Breast epithelium (tissue), 4 donors: ENCODE results near the gene OPCML. TPM values are rescaled to one million over a fixed set of nuclear protein-coding genes. Genes with fewer than 3 reads are reported as not detected.

ENCODE experiments used
- DNase-seq, 2 donors: peaks; one replicate each; pipeline ENCODE4 v3.0.0-alpha.2; 2019; ENCODE audit warnings: low spot score in 2 of 2
- H3K27ac ChIP-seq, 2 donors: fragments of 200-600 bp; sonication (generic) in 1 of 2; one replicate each; pipeline ENCODE4 v1.5.1; 2016 to 2019; ENCODE audit warnings: mild to moderate bottlenecking in 1 of 2
- H3K27me3 ChIP-seq, 2 donors: fragments of 200-600 bp; sonication (generic) in 1 of 2; one replicate each; pipeline versions ENCODE4 v1.5.1 to v1.6.0; 2017 to 2019; ENCODE audit warnings: control low read depth in 1 of 2, mild to moderate bottlenecking in 1 of 2
- H3K36me3 ChIP-seq: fragments of 200-600 bp; one replicate; pipeline ENCODE4 v1.5.1; 2019
- H3K4me1 ChIP-seq, 2 donors: fragments of 200-600 bp; sonication (generic); one replicate each; pipeline ENCODE4 v1.5.1; 2016 to 2019; ENCODE audit warnings: control low read depth in 1 of 2
- H3K4me3 ChIP-seq, 3 donors: fragments of 200-600 bp; sonication (generic); 1 replicate in 2 of 3; 2 replicates in 1 of 3; pipeline ENCODE4 v1.5.1; 2016 to 2019; ENCODE audit warnings: mild to moderate bottlenecking in 3 of 3, moderate library complexity in 2 of 3
- H3K9me3 ChIP-seq, 2 donors: fragments of 200-600 bp; sonication (generic) in 1 of 2; one replicate each; pipeline ENCODE4 v1.5.1; 2016 to 2019; ENCODE audit warnings: control low read depth in 1 of 2
- POLR2A ChIP-seq: fragments of 450-650 bp; IDR thresholded peaks from one replicate; pipeline ENCODE4 v1.6.1; 2016; ENCODE audit warnings: antibody characterized with exemption, mild to moderate bottlenecking, moderate library complexity
- POLR2AphosphoS5 ChIP-seq, 3 donors: sonication (generic); formaldehyde crosslinking; IDR thresholded peaks; one replicate each; pipeline ENCODE4 v1.6.1; 2017; ENCODE audit warnings: antibody characterized with exemption in 3 of 3
- intact Hi-C: fragments of 100-400 bp; cut with DNase I; formaldehyde crosslinking; loops from one replicate; pipeline ENCODE4 v1.15.1; 2023; ENCODE audit warnings: low total_unique reads
- total RNA-seq, 3 donors: library from RNA; depleted of rRNA; stranded (reverse); fragments of >200 nt; gene quantifications; one replicate each; pipeline ENCODE4 v1.1.0, GENCODE V29; 2016
- TF ChIP-seq, protein P1 (sequence below), 3 donors: fragments of 450-650 bp; IDR thresholded peaks; one replicate each; pipeline ENCODE4 v1.5.1; 2016 to 2017; ENCODE audit warnings: antibody characterized with exemption in 3 of 3, mild to moderate bottlenecking in 3 of 3, moderate library complexity in 3 of 3

Gene OPCML
- total RNA-seq, 3 donors from 2014 or later, result not detected

DNA sequence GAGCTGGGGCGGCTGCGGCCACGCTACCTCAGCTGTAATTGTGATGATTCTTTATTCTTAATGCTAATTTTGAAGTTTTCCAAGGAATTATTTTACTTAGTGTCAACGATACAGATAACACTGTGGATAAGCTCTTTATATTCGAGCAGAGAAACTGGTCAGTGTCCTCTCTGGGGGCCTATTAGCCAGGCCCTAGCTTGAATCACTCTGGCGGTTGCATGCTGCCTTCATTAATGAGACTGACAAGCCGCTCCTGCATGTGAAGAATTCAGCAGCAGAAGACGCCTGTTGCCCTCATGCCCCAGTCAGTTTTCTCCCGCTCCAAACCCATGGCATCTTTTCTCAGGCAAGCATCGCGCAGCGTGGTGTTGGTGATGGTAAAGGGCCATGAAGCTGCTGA lies 851.7 kb downstream of the OPCML start:
- intact Hi-C loops, result no loop called here
- no peak for DNase-seq
- Histone ChIP-seq H3K4me3 (no peak overlapping the region), H3K27ac (no peak overlapping the region), H3K4me1 (no peaks in the 10 kb centered on the region), H3K9me3 (peaks cover 0 to 34% of the 10 kb centered on the region in 2 donors), H3K36me3 (no peaks in the 10 kb centered on the region), H3K27me3 (no peaks in the 10 kb centered on the region)
- no peak for TF ChIP-seq POLR2AphosphoS5 (IDR thresholded peaks at IDR 0.05)
- TF ChIP-seq, protein P1, sequence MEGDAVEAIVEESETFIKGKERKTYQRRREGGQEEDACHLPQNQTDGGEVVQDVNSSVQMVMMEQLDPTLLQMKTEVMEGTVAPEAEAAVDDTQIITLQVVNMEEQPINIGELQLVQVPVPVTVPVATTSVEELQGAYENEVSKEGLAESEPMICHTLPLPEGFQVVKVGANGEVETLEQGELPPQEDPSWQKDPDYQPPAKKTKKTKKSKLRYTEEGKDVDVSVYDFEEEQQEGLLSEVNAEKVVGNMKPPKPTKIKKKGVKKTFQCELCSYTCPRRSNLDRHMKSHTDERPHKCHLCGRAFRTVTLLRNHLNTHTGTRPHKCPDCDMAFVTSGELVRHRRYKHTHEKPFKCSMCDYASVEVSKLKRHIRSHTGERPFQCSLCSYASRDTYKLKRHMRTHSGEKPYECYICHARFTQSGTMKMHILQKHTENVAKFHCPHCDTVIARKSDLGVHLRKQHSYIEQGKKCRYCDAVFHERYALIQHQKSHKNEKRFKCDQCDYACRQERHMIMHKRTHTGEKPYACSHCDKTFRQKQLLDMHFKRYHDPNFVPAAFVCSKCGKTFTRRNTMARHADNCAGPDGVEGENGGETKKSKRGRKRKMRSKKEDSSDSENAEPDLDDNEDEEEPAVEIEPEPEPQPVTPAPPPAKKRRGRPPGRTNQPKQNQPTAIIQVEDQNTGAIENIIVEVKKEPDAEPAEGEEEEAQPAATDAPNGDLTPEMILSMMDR (IDR thresholded peaks at IDR 0.05), result no peak
- no peak for TF ChIP-seq POLR2A

GRCh38 chr11:132674151-132674550 lies 858.1 kb downstream of the OPCML start:
- no peak overlapping the region for H3K27ac ChIP-seq
- H3K9me3 ChIP-seq, result peaks cover 0 to 10% of the 10 kb centered on the region in 2 donors
- H3K4me3 ChIP-seq, result no peak overlapping the region
- no peaks in the 10 kb centered on the region for H3K27me3 ChIP-seq
- TF ChIP-seq, protein P1 (IDR thresholded peaks at IDR 0.05), result no peak
- TF ChIP-seq POLR2AphosphoS5 (IDR thresholded peaks at IDR 0.05) (peak in 1 of 3 donors; percentile 45), POLR2A (no peak)
- no peak for DNase-seq
- H3K4me1 ChIP-seq, result no peaks in the 10 kb centered on the region
- H3K36me3 ChIP-seq, result no peaks in the 10 kb centered on the region
- intact Hi-C loops, result no loop called here

GRCh38 chr11:132671851-132672370 lies 860.4 kb downstream of the OPCML start:
- intact Hi-C loops, result no loop called here
- H3K27me3 ChIP-seq, result no peaks in the 10 kb centered on the region
- DNase-seq, result no peak

GRCh38 chr11:132670921-132671675 lies 861.2 kb downstream of the OPCML start:
- Histone ChIP-seq H3K9me3 (no peaks in the 10 kb centered on the region), H3K27ac (no peak overlapping the region), H3K4me3 (no peak overlapping the region), H3K4me1 (no peaks in the 10 kb centered on the region), H3K27me3 (no peaks in the 10 kb centered on the region), H3K36me3 (no peaks in the 10 kb centered on the region)
- no peak for TF ChIP-seq POLR2AphosphoS5 (IDR thresholded peaks at IDR 0.05)
- TF ChIP-seq, protein P1 (IDR thresholded peaks at IDR 0.05), result no peak
- no peak for TF ChIP-seq POLR2A
- DNase-seq, result no peak
- intact Hi-C loops, result no loop called here

More at GRCh38 chr11:132671851-132672370, 860.4 kb downstream of the OPCML start:
- Histone ChIP-seq H3K9me3 (no peaks in the 10 kb centered on the region), H3K4me3 (no peak overlapping the region), H3K27ac (no peak overlapping the region), H3K36me3 (no peaks in the 10 kb centered on the region), H3K4me1 (no peaks in the 10 kb centered on the region)
- no peak for TF ChIP-seq POLR2AphosphoS5 (IDR thresholded peaks at IDR 0.05)
- TF ChIP-seq, protein P1 (IDR thresholded peaks at IDR 0.05), result no peak
- no peak for TF ChIP-seq POLR2A

DNA sequence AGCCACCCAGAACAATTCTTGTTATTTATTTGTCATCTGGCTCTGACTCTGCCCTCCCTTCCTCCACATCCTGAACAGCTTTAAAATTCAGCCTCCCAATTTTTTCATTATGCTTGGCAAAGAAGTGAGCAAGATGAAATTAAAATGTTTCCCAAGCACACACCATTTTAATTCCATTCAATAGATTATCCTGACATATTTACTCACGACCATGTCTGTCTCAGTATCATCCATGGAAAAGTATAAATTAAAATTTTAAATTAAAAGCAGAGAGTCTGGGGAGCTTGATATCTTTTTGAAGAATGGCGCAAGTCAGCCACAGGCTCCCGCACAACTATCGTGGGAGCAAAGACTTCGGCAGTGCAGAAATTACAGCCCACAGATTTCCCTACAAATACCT lies 862.4 kb downstream of the OPCML start:
- no peaks in the 10 kb centered on the region for H3K36me3 ChIP-seq
- no peaks in the 10 kb centered on the region for H3K4me1 ChIP-seq
- DNase-seq, result no peak
- intact Hi-C loops, result no loop called here
- no peak overlapping the region for H3K4me3 ChIP-seq
- H3K27me3 ChIP-seq, result no peaks in the 10 kb centered on the region
- TF ChIP-seq, protein P1 (IDR thresholded peaks at IDR 0.05), result no peak
- no peak for TF ChIP-seq POLR2A
- no peak for TF ChIP-seq POLR2AphosphoS5 (IDR thresholded peaks at IDR 0.05)
- no peak overlapping the region for H3K27ac ChIP-seq
- H3K9me3 ChIP-seq, result no peaks in the 10 kb centered on the region
